Measurements from ENCODE around the gene GP5.

GP5 gene

DNA sequence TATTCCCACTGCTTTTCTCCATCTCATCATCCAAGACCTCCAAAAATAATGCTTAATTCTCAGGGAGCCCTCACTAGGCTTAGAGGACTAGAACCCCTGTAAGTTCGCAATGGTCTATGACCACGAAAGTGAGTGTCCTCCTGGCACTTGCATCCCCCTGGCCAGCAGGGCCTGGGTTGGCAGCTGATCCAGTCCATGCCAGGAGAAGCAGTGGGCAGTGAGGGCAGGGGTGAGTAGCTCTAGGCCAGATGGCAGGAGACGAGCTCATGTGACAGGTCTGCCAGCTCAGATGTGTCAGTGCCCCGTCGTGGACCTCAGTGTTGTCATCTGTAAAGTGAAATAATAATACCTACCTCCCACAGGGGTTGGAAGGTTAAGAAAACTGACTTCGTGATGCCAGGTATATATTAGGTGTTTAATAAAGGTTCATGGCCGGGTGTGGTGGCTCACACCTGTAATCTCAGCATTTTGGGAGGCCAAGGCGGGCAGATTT, 11.1 kb downstream of the GP5 start:
- Histone ChIP-seq H3K9me3 (ENCODE audit: control insufficient read depth, insufficient read depth, low read depth, low read length) (no peaks in the 10 kb centered on the region), H3K36me3 (ENCODE audit: control insufficient read depth in 2 of 2, insufficient read depth in 1 of 2, low read length in 2 of 2) (no peaks in the 10 kb centered on the region), H3K27ac (ENCODE audit: extremely low read depth, low read depth, low read length) (no peak overlapping the region), H3K4me1 (ENCODE audit: control insufficient read depth, insufficient read depth, low read length) (no peaks in the 10 kb centered on the region), H3K4me3 (ENCODE audit: low read depth, low read length) (no peak overlapping the region)
- CTCF ChIA-PET: interaction anchor here (0.6 kb wide), 1 partner anchor 19 kb away, joined by 5 read pairs; no protein-coding TSS in a partner anchor
- TF ChIP-seq ZNF501 (tag by site-specific recombination; IDR thresholded peaks at IDR 0.05) (no peak), ZNF16 (tag by site-specific recombination; IDR thresholded peaks at IDR 0.05; ENCODE audit: low read depth) (no peak), ZNF571 (tag by site-specific recombination; IDR thresholded peaks at IDR 0.05) (no peak), ZNF561 (tag by site-specific recombination; IDR thresholded peaks at IDR 0.05; ENCODE audit: borderline replicate concordance) (no peak), ZNF624 (tag by site-specific recombination; IDR thresholded peaks at IDR 0.05) (no peak), GLI2 (tag by site-specific recombination; IDR thresholded peaks at IDR 0.05; ENCODE audit: borderline replicate concordance, low read depth) (no peak), ZNF510 (tag by site-specific recombination; IDR thresholded peaks at IDR 0.05; ENCODE audit: insufficient replicate concordance) (no peak), RBAK (tag by site-specific recombination; IDR thresholded peaks at IDR 0.05) (no peak), ZNF521 (tag by site-specific recombination; IDR thresholded peaks at IDR 0.05) (no peak)
- TF ChIP-seq, protein P1, sequence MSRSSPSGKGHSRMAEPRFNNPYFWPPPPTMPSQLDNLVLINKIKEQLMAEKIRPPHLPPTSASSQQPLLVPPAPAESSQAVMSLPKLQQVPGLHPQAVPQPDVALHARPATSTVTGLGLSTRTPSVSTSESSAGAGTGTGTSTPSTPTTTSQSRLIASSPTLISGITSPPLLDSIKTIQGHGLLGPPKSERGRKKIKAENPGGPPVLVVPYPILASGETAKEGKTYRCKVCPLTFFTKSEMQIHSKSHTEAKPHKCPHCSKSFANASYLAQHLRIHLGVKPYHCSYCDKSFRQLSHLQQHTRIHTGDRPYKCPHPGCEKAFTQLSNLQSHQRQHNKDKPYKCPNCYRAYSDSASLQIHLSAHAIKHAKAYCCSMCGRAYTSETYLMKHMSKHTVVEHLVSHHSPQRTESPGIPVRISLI (tag by site-specific recombination; IDR thresholded peaks at IDR 0.05): no peak
- TF ChIP-seq, protein P2, sequence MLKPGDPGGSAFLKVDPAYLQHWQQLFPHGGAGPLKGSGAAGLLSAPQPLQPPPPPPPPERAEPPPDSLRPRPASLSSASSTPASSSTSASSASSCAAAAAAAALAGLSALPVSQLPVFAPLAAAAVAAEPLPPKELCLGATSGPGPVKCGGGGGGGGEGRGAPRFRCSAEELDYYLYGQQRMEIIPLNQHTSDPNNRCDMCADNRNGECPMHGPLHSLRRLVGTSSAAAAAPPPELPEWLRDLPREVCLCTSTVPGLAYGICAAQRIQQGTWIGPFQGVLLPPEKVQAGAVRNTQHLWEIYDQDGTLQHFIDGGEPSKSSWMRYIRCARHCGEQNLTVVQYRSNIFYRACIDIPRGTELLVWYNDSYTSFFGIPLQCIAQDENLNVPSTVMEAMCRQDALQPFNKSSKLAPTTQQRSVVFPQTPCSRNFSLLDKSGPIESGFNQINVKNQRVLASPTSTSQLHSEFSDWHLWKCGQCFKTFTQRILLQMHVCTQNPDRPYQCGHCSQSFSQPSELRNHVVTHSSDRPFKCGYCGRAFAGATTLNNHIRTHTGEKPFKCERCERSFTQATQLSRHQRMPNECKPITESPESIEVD (tag by site-specific recombination; IDR thresholded peaks at IDR 0.05): no peak
- TF ChIP-seq, protein P3, sequence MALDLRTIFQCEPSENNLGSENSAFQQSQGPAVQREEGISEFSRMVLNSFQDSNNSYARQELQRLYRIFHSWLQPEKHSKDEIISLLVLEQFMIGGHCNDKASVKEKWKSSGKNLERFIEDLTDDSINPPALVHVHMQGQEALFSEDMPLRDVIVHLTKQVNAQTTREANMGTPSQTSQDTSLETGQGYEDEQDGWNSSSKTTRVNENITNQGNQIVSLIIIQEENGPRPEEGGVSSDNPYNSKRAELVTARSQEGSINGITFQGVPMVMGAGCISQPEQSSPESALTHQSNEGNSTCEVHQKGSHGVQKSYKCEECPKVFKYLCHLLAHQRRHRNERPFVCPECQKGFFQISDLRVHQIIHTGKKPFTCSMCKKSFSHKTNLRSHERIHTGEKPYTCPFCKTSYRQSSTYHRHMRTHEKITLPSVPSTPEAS (tag by site-specific recombination; IDR thresholded peaks at IDR 0.05): no peak
- TF ChIP-seq, protein P4, sequence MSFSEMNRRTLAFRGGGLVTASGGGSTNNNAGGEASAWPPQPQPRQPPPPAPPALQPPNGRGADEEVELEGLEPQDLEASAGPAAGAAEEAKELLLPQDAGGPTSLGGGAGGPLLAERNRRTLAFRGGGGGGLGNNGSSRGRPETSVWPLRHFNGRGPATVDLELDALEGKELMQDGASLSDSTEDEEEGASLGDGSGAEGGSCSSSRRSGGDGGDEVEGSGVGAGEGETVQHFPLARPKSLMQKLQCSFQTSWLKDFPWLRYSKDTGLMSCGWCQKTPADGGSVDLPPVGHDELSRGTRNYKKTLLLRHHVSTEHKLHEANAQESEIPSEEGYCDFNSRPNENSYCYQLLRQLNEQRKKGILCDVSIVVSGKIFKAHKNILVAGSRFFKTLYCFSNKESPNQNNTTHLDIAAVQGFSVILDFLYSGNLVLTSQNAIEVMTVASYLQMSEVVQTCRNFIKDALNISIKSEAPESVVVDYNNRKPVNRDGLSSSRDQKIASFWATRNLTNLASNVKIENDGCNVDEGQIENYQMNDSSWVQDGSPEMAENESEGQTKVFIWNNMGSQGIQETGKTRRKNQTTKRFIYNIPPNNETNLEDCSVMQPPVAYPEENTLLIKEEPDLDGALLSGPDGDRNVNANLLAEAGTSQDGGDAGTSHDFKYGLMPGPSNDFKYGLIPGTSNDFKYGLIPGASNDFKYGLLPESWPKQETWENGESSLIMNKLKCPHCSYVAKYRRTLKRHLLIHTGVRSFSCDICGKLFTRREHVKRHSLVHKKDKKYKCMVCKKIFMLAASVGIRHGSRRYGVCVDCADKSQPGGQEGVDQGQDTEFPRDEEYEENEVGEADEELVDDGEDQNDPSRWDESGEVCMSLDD (tag by site-specific recombination; IDR thresholded peaks at IDR 0.05): no peak
- TF ChIP-seq, protein P5, sequence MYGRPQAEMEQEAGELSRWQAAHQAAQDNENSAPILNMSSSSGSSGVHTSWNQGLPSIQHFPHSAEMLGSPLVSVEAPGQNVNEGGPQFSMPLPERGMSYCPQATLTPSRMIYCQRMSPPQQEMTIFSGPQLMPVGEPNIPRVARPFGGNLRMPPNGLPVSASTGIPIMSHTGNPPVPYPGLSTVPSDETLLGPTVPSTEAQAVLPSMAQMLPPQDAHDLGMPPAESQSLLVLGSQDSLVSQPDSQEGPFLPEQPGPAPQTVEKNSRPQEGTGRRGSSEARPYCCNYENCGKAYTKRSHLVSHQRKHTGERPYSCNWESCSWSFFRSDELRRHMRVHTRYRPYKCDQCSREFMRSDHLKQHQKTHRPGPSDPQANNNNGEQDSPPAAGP (tag by site-specific recombination; IDR thresholded peaks at IDR 0.05): no peak
- POLR2A ChIA-PET: no interaction called here

DNA sequence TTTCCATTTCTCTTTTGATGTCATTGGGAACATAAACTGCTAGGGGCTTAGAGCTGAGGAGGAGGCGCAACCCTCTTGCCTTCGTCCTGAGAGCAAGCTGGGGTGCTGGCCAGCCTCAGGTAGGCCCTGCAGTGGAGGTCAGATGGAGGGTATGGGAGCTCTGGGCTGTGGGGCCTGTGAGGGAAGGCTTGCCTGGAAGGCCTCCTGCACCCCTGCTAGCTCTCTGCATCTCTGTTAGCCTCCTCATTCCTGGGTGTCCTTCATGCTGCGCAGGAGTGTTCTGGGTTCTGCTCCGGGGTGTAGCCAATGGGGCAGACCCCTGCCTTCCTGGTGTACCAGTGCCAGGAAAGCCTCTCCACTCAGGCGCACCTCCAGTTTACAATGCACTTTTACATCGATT, 11.8 kb downstream of the GP5 start:
- Histone ChIP-seq H3K9me3 (ENCODE audit: control insufficient read depth, insufficient read depth, low read depth, low read length) (no peaks in the 10 kb centered on the region), H3K4me3 (ENCODE audit: low read depth, low read length) (no peak overlapping the region), H3K36me3 (ENCODE audit: control insufficient read depth in 2 of 2, insufficient read depth in 1 of 2, low read length in 2 of 2) (no peaks in the 10 kb centered on the region), H3K27ac (ENCODE audit: extremely low read depth, low read depth, low read length) (no peak overlapping the region), H3K4me1 (ENCODE audit: control insufficient read depth, insufficient read depth, low read length) (no peaks in the 10 kb centered on the region)
- TF ChIP-seq ZSCAN23 (tag by site-specific recombination; IDR thresholded peaks at IDR 0.05) (no peak), BCL11A (tag by site-specific recombination; IDR thresholded peaks at IDR 0.05; ENCODE audit: low read depth) (no peak), ZFP41 (tag by site-specific recombination; IDR thresholded peaks at IDR 0.05; ENCODE audit: borderline replicate concordance) (no peak), ZNF223 (tag by site-specific recombination; IDR thresholded peaks at IDR 0.05) (no peak), FEZF1 (tag by site-specific recombination; IDR thresholded peaks at IDR 0.05) (no peak), ZNF202 (tag by site-specific recombination; IDR thresholded peaks at IDR 0.05; ENCODE audit: borderline replicate concordance) (no peak), KLF1 (tag by site-specific recombination; IDR thresholded peaks at IDR 0.05) (no peak), GLI4 (tag by site-specific recombination; IDR thresholded peaks at IDR 0.05) (no peak)
- CTCF ChIA-PET: interaction anchor here (1.5 kb wide), 1 partner anchor 17 kb away, joined by 4 read pairs; no protein-coding TSS in a partner anchor
- POLR2A ChIA-PET: no interaction called here
